A673 (cell line): Measurements from ENCODE around the gene ZC3H14. TPM values are rescaled to one million over a fixed set of nuclear protein-coding genes. Genes with fewer than 3 reads are reported as not detected.

Source experiments
- BruUV-seq: library from RNA; stranded (reverse); fragments of 400-500 nt; replicated peaks from 2 replicates; lab custom pipeline; 2021; lab: Mats Ljungman, UMichigan
- CTCF ChIA-PET: fragments of 300-600 bp; sonication (Branson Sonifier 250); formaldehyde crosslinking; loops from one replicate; lab custom pipeline; 2022; ENCODE audit warnings: antibody characterized with exemption; lab: Charles Lee
- POLR2A ChIA-PET: fragments of 300-600 bp; sonication (Branson Sonifier 250); formaldehyde crosslinking; loops from one replicate; lab custom pipeline; 2022; ENCODE audit warnings: antibody characterized with exemption; ENCODE audit not compliant: low non-redundant PET; lab: Charles Lee
- DNase-seq: peaks from one replicate; pipeline ENCODE4 v3.0.0-alpha.2; 2015; ENCODE audit warnings: low spot score
- H3K27ac ChIP-seq: fragments of 200-600 bp; sonication (generic); 2 replicates; pipeline ENCODE4 v1.5.1; 2016; ENCODE audit warnings: mixed run types, low read depth, mild to moderate bottlenecking, mixed read lengths, antibody characterized with exemption, low read length; ENCODE audit not compliant: poor library complexity, severe bottlenecking
- H3K27me3 ChIP-seq: fragments of 200-600 bp; sonication (generic); replicated peaks from 2 replicates; pipeline ENCODE4 v1.6.1; 2017; ENCODE audit warnings: mixed run types, low read depth, mild to moderate bottlenecking, mixed read lengths, antibody characterized with exemption, low read length; ENCODE audit not compliant: insufficient read depth, poor library complexity
- H3K36me3 ChIP-seq: fragments of 200-600 bp; sonication (generic); 2 replicates; pipeline ENCODE4 v1.6.1; 2016; ENCODE audit warnings: mixed run types, mild to moderate bottlenecking, mixed read lengths, antibody characterized with exemption, low read length; ENCODE audit not compliant: insufficient read depth, poor library complexity, severe bottlenecking
- H3K4me1 ChIP-seq: fragments of 200-600 bp; sonication (generic); 2 replicates; pipeline ENCODE4 v1.6.1; 2017; ENCODE audit warnings: mixed run types, mild to moderate bottlenecking, mixed read lengths, antibody characterized with exemption, low read length; ENCODE audit not compliant: insufficient read depth, poor library complexity, severe bottlenecking
- H3K4me3 ChIP-seq: fragments of 200-600 bp; sonication (generic); 2 replicates; pipeline ENCODE4 v1.5.1; 2016; ENCODE audit warnings: low read depth, mixed run types, mild to moderate bottlenecking, mixed read lengths, low read length; ENCODE audit not compliant: poor library complexity, severe bottlenecking
- H3K9me3 ChIP-seq: fragments of 200-600 bp; sonication (generic); 2 replicates; pipeline ENCODE4 v1.6.1; 2016; ENCODE audit warnings: mixed run types, low read depth, mild to moderate bottlenecking, mixed read lengths, antibody characterized with exemption, low read length; ENCODE audit not compliant: poor library complexity, severe bottlenecking
- EZH2 ChIP-seq: fragments of 200-600 bp; sonication (generic); IDR thresholded peaks from 2 replicates; pipeline ENCODE4 v1.6.1; 2017; ENCODE audit warnings: borderline replicate concordance, low read depth, mild to moderate bottlenecking, mixed read lengths, antibody characterized with exemption, low read length; ENCODE audit not compliant: poor library complexity, severe bottlenecking
- intact Hi-C: fragments of 100-400 bp; cut with micrococcal nuclease; formaldehyde crosslinking; loops from one replicate; pipeline ENCODE4 v1.10.0; 2022; ENCODE audit not compliant: unreplicated experiment
- total RNA-seq: library from RNA; stranded (reverse); gene quantifications from 2 replicates; pipeline ENCODE4 v1.2.3, GENCODE V29; 2021
- TF ChIP-seq, protein P1 (sequence below): fragments of 300-800, 200-600 bp; sonication (generic); conservative IDR thresholded peaks from 2 replicates; pipeline ENCODE4 v1.5.1; 2017; ENCODE audit warnings: low read depth, mild to moderate bottlenecking, antibody characterized with exemption, low read length, moderate library complexity, mixed read lengths

The ZC3H14 gene
- total RNA-seq, 1 experiment from 2014 or later, result 93.2 TPM

DNA sequence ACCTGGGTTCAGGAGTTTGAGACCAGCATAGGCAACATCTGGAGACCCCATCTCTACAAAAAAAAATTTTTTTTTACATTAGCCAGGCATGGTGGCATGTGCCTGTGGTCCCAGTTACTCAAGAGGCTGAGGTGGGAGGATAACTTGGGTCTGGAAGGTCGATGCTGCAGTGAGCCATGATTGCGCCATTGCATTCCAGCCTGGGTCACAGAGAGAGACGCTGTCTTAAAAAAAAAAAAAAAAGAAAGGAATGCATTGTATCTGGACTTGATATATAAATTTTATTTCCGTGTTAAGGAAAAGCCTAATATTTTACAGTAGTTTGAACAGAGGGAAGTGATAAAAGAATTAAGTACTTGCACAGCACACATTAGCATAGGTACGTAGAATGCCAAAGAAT is 97.2 kb downstream of the ZC3H14 start:
- Histone ChIP-seq H3K9me3 (no peaks in the 10 kb centered on the region), H3K4me3 (no peak overlapping the region), H3K36me3 (no peaks in the 10 kb centered on the region), H3K4me1 (no peaks in the 10 kb centered on the region), H3K27ac (no peak overlapping the region), H3K27me3 (no peaks in the 10 kb centered on the region)
- POLR2A ChIA-PET, result no interaction called here
- TF ChIP-seq, protein P1, sequence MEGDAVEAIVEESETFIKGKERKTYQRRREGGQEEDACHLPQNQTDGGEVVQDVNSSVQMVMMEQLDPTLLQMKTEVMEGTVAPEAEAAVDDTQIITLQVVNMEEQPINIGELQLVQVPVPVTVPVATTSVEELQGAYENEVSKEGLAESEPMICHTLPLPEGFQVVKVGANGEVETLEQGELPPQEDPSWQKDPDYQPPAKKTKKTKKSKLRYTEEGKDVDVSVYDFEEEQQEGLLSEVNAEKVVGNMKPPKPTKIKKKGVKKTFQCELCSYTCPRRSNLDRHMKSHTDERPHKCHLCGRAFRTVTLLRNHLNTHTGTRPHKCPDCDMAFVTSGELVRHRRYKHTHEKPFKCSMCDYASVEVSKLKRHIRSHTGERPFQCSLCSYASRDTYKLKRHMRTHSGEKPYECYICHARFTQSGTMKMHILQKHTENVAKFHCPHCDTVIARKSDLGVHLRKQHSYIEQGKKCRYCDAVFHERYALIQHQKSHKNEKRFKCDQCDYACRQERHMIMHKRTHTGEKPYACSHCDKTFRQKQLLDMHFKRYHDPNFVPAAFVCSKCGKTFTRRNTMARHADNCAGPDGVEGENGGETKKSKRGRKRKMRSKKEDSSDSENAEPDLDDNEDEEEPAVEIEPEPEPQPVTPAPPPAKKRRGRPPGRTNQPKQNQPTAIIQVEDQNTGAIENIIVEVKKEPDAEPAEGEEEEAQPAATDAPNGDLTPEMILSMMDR, result no peak
- TF ChIP-seq EZH2, result no peak
- intact Hi-C loops, result no loop called here
- BruUV-seq, result no TSS peak
- DNase-seq, result no peak
- CTCF ChIA-PET, result no interaction called here

DNA sequence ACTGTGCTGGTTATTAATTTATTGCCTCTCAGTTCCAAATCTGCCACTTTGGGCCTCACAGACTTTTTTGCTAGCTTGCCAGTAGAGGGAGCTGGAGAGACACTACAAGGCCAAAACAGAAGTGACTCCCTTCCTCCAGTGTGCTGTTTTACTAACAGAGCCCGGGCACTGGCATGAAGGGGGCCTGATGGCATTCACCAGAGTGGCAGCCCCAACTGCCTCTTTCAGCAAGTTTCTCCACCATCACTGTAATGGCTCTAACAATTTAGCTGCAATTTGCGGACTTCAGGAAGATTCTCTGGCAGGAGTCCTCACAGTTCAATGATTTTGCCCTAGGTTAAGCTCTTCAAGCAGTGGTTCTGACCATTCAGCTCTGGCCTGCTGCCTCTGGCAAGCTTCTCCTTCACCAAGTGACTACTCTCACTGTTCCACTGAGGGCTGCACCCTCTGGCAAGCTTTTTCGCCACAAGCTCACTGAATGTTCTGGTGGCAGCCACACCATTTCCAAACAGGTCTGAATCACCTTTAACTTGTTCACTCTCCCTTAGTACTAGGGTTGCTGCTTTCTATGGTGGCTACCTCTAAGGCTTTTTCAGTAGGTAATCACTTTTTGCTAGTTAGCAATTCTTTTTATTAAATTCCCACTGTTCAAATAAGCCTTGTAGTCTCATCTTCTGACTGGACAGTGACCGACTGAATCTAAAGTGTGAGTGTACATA is 104.9 kb downstream of the ZC3H14 start:
- ChIA-PET CTCF (interaction anchor here (0.7 to 1.1 kb wide), 3 partner anchors 14 to 28 kb away, joined by 3 read pairs; no protein-coding TSS in a partner anchor), POLR2A (no interaction called here)
- intact Hi-C loops, result loop anchor here (5.0 kb wide), 2 partner anchors 205 to 345 kb away; no protein-coding TSS in a partner anchor
- Histone ChIP-seq H3K4me3 (no peak overlapping the region), H3K4me1 (no peaks in the 10 kb centered on the region), H3K36me3 (no peaks in the 10 kb centered on the region), H3K27ac (no peak overlapping the region), H3K27me3 (no peaks in the 10 kb centered on the region), H3K9me3 (no peaks in the 10 kb centered on the region)
- DNase-seq, result peak; percentile 78
- BruUV-seq, result no TSS peak
- TF ChIP-seq, protein P1, result peak; percentile 82
- no peak for TF ChIP-seq EZH2

DNA sequence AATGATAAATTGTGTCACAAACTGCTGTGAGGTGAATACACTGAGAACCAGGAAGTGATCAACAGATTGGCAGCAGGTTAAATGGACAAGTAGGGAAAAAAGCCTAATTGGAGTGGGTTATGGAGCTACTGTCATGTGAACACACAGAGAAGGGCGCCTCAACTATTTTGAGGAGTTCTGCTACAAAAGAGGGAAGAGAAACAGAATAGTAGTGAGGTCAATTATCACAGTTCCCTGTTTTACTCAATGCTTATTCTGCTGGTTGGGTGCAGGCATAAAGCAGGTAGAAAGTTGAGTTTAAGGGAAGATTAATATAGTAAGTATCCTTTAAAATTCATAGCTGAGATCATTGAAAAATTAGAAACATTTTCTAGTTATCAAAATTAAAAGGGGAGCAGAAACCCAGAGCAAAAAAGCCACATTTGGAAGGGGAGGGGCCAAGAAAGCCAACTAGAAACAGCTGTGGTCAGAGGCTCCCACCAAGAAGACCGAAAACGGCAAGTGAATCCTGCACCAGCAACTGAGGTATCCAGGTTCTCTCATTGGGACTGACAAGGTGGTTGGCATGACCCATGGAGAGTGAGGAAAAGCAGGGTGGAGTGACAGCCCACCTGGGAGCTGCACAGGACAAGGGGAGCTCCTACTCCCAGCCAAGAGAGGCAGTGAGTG is 105.7 kb downstream of the ZC3H14 start:
- TF ChIP-seq EZH2, result no peak
- TF ChIP-seq, protein P1, result no peak
- no peak for DNase-seq
- Histone ChIP-seq H3K4me3 (no peak overlapping the region), H3K9me3 (no peaks in the 10 kb centered on the region), H3K27me3 (no peaks in the 10 kb centered on the region), H3K4me1 (no peaks in the 10 kb centered on the region), H3K36me3 (no peaks in the 10 kb centered on the region), H3K27ac (no peak overlapping the region)
- CTCF ChIA-PET, result no interaction called here
- POLR2A ChIA-PET, result no interaction called here
- no TSS peak for BruUV-seq
- intact Hi-C loops, result loop anchor here (5.0 kb wide), 2 partner anchors 204 to 344 kb away; no protein-coding TSS in a partner anchor
